HG03571 (cell line): ENCODE results near the gene CFAP54.

Source experiments
- ATAC-seq: cut with Tn5 transposase; IDR thresholded peaks from one replicate; pipeline ENCODE4 v1.9.1; 2021; ENCODE audit not compliant: unreplicated experiment

The CFAP54 gene

GRCh38 chr12:96743606-96744005 lies 254.2 kb downstream of the CFAP54 start:
- ATAC-seq = no peak

GRCh38 chr12:96749999-96750398 lies 260.6 kb downstream of the CFAP54 start:
- ATAC-seq = no peak

- ATAC-seq = no peak
These were observed 262.2 kb downstream of the CFAP54 start for GRCh38 chr12:96751626-96752025.

GRCh38 chr12:96752211-96752610 lies 262.8 kb downstream of the CFAP54 start:
- no peak for ATAC-seq

GRCh38 chr12:96766232-96766631 lies 276.9 kb downstream of the CFAP54 start:
- no peak for ATAC-seq

GRCh38 chr12:96769400-96769799 lies 280.0 kb downstream of the CFAP54 start:
- no peak for ATAC-seq

GRCh38 chr12:96770219-96771102 lies 281.1 kb downstream of the CFAP54 start:
- no peak for ATAC-seq

GRCh38 chr12:96773031-96773430 lies 283.7 kb downstream of the CFAP54 start:
- ATAC-seq = no peak

- no peak for ATAC-seq
These were observed 285.3 kb downstream of the CFAP54 start for GRCh38 chr12:96774496-96775256.

GRCh38 chr12:96776908-96777307 lies 287.5 kb downstream of the CFAP54 start:
- no peak for ATAC-seq

GRCh38 chr12:96780330-96780729 lies 291.0 kb downstream of the CFAP54 start:
- ATAC-seq = no peak

GRCh38 chr12:96786791-96787190 lies 297.4 kb downstream of the CFAP54 start:
- no peak for ATAC-seq

GRCh38 chr12:96803969-96804368 lies 314.6 kb downstream of the CFAP54 start:
- no peak for ATAC-seq

GRCh38 chr12:96806272-96806671 lies 316.9 kb downstream of the CFAP54 start:
- no peak for ATAC-seq

GRCh38 chr12:96807741-96808140 lies 318.4 kb downstream of the CFAP54 start:
- ATAC-seq = no peak

- ATAC-seq = no peak
These were observed 319.2 kb downstream of the CFAP54 start for GRCh38 chr12:96808587-96808986.

- peak; percentile 52 for ATAC-seq
These were observed 320.1 kb downstream of the CFAP54 start for GRCh38 chr12:96809522-96809921.

- ATAC-seq = no peak
These were observed 320.7 kb downstream of the CFAP54 start for GRCh38 chr12:96810057-96810456.

- no peak for ATAC-seq
These were observed 321.1 kb downstream of the CFAP54 start for GRCh38 chr12:96810477-96810876.

- no peak for ATAC-seq
These were observed 321.7 kb downstream of the CFAP54 start for GRCh38 chr12:96811083-96811482.

- no peak for ATAC-seq
These were observed 322.8 kb downstream of the CFAP54 start for GRCh38 chr12:96812153-96812552.

GRCh38 chr12:96814200-96814599 lies 324.8 kb downstream of the CFAP54 start:
- no peak for ATAC-seq
